Activated CD4-positive, CD25-positive, alpha-beta regulatory T cell treated with anti-CD3 and anti-CD28 coated beads, Interleukin-2, amount 50 U/mL, for 72 hours (primary cell): ENCODE data around the gene GSPT1.
"Not testable (repeated sequence)": the region's sequence is repeated elsewhere in the genome, so short reads cannot be mapped to it uniquely, and the experiment has no call there.

Experiments
- DNase-seq: peaks from one replicate; pipeline ENCODE4 v3.0.0; 2021

The GSPT1 gene

DNA sequence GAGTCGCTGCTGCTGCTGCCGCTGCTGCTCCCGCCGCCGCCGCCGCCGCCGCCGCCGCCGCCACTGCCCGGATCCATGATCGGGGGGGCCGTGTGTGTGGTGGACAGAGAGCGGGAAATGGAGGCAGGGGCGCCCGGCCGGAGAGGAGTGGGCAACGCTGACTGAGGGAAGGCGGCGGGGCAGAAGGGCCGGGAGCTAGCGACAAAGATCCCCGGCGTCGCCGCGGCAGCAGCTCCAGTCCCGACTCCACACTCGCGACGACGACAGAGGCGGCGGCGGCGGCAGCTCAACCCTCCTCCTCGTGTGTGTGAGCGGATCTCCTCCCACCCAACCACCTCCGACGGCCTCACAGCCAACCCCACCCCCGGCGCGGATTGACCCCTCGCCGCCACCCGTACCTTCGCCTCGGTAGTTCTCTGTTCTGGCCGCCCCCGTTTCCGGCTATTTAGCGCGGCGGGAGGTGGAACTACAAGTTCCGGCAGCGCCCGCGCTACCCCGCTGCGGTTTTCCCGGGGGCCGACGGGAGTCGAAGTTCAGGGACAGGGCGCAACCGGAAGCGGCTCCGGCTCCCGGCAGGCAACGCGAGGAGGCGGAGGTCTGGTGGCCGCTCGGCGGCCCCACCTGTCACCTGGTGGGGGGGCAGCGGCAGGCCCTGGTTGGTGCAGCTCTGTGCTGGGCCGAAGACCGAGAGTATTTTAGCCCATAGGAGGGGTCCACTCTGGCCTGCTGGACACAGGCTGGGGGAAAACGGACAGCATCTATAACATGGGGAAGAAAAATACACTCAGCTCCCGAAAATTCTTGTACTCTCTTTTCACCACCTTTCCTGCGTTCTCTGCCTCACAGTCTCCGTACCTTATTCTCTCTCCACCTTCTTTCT is at the start of gene GSPT1:
Gene GSPT1 (minus strand): TSS at position 313 of the 880 bp plus-strand sequence. CDS start 236 bp downstream, at position 77.
- DNase-seq, result peak; percentile 99

DNA sequence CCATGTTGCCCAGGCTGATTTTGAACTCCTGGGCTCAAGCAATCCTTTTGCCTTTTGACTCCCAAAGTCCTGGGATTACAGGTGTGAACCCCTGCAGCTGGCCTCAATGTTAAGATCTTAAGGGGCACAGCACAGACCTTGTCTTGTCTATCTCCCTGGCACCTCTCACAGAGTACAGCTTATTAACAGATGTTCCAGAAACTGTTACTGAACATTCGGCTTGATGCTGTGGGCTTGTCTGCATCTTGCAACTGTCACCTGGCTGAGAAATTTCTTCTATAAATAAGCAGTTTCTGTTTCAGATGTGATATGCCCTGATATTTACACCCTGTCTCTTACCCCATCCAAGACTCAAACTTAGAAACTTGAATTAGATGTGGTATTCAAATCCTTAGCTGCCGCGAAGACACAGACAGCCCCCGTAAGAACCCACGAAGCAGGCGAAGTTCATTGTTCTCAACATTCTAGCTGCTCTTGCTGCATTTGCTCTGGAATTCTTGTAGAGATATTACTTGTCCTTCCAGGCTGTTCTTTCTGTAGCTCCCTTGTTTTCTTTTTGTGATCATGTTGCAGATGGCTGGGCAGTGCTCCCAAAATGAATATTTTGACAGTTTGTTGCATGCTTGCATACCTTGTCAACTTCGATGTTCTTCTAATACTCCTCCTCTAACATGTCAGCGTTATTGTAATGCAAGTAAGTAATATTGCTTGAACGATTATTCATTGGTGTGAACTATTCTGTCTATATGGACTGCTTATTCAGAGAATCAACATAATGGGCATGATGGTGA is 49.2 kb upstream of the GSPT1 start, which contains the start of gene TNFRSF17:
Gene TNFRSF17 (plus strand): TSS at position 450 of the 791 bp plus-strand sequence. CDS start 115 bp downstream, at position 565.
- DNase-seq, result no peak

DNA sequence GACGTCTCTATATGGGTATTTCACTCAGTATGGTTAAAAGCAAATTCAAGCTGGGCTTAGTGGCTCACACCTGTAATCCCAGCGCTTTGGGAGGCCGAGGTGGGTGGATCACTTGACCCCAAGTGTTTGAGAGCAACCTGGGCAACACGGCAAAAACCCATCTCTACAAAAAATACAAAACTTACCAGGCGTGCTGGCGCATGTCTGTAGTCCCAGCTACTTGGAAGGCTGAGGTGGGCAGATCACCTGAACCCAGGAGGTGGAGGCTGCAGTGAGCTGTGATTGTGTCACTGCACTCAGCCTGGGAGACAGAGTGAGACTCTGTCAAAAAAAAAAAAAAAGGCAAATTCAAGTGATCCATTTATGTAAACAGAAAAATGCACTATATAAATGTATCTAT is 48.0 kb upstream of the GSPT1 start:
- no peak for DNase-seq

DNA sequence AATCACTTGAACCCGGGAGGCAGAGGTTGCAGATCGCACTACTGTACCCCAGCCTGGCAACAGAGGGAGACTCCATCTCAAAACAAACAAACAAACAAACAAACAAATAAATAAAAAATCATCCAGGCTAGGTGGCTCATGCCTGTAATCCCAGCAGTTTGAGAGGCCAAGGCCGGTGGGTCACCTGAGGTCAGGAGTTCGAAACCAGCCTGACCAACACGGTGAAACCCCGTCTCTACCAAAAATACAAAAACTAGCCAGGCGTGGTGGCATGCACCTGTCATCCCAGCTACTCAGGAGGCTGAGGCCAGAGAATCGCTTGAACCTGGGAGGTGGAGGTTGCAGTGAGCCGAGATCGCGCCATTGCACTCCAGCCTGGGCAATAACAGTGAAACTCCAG is 47.2 kb upstream of the GSPT1 start:
- DNase-seq, result not testable (repeated sequence)

DNA sequence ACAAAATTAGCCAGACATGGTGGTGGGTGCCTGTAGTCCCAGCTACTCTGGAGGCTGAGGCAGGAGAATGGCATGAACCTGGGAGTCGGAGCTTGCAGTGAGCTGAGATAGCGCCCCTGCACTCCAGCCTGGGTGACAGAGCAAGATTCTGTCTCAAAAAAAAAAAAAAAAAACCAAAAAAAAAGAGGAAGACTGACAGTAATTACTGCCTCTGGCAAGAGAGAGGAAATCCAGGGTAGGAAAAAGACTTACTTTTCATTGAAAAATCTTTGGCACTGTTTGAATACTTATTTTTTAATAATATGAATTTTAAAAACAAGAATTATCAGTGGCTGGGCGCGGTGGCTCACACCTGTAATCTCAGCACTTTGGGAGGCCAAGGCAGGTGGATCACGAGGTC is 46.7 kb upstream of the GSPT1 start:
- not testable (repeated sequence) for DNase-seq

DNA sequence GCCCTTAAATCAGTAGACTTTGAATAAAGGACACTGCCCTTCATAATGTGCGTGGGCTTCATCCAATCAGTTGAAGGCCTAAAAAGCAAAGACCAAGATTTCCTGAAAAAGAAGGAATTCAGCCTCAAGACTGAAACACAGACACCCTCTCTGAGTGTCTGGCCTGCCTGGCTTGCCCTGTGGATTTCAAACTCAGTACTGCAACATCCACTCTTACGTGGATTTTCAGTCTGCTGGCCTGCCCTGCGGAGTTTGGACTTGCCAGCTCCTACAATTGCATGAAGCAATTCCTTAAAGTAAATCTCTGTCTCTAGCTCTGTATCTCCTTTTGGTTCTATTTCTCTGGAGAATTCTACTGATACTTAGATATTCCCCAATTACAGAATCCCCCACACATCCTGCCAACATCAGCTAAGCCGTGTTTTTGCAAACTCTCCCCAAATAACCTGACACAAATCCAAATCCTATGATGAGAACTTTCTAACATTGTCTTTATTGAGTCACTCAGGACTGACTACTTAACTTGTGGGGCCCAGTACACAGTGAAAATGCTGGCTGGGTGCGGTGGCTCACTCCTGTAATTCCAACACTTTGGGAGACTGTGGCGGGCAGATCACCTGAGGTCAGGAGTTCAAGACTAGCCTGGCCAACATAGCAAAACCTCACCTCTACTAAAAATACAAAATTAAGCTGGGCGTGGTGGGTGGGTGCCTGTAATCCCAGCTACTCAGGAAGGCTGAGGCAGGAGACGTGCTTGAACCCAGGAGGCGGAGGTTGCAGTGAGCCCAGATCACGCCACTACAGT is 42.0 kb upstream of the GSPT1 start:
- no peak for DNase-seq

DNA sequence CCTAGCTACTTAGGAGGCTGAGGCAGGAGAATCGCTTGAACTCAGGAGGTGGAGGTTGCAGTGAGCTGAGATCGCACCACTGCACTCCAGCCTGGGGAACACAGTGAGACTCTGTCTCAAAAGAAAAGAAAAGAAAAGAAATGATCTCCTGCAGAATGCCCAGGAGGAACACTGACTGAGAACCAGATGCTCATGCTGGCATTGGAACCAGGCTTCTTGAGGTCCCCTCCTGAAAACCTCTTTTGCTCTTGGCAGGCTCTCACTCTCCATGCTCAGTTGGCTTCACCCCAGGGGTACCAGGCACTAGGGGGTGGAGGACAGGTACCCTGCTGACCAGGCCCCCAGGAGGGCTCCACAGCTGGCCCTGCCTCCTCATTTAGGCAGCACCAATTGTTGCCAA is 40.8 kb upstream of the GSPT1 start:
- DNase-seq, result no peak

DNA sequence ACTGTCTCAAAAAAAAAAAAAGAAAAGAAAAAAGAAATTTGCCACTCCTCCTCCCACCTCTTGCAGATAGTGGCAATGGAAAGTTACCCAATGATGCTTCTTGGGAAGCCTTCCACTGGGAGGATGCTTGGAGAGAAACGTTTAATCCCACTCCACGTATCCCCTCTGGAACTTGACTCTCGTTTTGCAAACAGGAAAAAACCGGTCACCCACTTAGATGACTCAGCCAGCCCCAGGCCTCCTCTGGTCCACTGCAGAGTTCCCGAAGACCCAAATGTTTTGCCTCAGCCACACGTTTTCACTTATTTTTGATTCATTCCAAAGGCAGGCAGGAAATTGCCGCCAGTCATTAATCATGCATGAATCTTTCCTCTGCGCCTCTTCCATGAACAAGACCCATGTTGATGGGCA is 40.0 kb upstream of the GSPT1 start:
- no peak for DNase-seq

DNA sequence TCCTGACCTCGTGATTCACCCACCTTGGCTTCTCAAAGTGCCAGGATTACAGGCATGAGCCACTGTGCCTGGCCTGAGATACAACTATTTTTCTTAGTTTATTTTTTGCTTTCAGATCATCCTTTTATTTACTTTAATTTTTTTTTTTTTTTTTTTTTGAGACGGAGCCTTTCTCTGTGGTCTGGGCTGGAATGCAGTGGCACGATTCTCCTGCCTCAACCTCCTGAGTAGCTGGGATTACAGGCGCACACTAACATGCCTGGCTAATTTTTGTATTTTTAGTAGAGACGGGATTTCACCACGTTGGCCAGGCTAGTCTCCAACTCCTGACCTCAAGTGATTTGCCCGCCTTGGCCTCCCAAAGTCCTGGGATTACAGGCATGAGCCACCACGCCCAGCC is 37.8 kb upstream of the GSPT1 start:
- not testable (repeated sequence) for DNase-seq

DNA sequence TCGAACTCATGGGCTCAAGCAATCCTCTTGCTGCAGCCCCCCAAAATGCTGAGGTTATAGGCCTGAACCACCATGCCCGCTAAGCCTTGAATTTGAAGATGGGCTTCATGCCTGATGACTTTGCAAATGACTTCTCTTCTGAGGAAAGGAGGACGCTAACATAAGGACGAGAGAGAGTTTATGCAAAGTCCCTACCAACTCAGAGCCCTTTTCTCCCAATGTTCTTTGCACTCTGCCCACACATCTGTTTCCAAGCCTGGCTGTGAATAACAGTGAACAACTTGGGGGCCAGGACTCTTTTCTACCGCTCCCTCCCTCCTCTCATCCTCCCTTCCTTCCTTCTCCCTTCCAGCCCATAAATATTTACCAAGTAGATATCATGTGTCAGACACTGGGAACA is 34.6 kb upstream of the GSPT1 start:
- no peak for DNase-seq

DNA sequence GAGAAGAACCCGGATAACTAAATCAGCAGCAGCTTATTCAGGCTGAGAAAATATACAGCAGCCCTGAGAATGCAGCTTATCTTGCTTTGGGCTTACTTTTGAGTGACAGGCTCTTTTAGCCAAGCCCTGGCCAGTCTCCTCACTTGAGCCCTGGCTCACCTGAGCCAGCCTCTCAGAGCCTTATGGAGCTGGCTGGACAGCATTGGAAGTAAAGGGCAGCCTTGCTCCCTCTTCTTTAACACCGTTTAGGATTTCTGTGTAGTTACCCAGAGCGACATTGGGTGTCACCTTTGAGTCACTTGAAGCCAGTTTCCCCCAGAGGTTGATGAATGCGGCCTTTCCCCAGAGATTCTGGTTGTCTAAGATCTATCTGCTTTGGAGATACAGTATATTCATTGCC is 33.8 kb upstream of the GSPT1 start:
- DNase-seq, result no peak

DNA sequence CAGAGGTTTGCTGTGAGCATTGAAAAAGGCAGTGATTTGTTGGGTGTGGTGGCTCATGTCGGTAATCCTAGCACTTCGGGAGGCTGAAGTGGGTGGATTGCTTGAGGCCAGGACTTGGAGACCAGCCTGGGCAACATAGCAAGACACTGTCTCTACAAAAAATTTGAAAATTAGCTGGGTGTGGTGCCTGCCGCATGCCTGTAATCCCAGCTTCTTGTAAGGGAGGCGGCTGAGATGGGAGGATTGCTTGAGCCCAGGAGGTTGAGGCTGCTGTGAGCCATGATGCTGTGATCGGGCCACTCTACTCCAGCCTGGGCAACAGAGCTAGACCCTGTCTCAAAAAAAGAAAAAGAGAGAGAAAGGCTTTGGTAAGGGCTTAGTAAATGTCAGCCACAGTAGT is 33.1 kb upstream of the GSPT1 start:
- no peak for DNase-seq

DNA sequence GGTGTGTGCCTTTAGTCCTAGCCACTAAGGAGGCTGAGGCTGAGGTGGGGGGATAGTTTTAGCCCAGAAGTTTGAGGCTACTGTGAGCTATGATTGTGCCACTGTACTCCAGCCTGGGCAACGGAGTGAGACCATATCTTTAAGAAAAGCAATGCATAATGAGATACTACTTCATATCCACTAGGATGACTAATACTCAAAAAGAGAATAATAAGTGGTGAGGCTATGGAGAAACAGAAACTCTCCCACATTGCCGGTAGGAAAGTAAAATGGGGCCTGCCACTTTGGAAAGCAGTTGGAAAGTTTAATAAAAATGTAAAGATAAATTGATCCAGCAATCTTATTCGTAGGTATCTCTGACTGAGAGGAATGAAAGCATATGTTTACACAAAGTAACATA is 30.7 kb upstream of the GSPT1 start:
- DNase-seq, result no peak

DNA sequence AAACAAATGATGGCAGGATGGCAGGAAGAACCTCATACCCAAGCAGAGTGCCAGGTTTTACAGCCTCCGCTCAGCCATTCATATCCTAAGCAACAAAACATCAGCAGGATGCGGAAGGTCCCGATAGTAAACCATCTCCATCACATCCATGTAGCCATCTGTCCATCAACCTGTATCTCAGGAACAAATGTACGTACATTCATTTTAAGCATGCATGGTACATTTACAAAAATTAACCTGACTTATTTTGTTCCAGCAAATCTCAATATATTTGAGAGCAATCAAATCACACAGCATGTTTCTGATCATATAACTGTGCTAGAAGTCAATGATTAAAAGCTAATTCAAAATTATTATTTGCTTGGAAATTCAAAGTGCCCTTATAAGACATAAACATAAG is 26.2 kb upstream of the GSPT1 start, which contains the start of gene NPIPB2:
Gene NPIPB2 (minus strand): TSS at position 101 of the 400 bp plus-strand sequence. CDS start 0 bp downstream, at position 101.
- DNase-seq, result not testable (repeated sequence)

DNA sequence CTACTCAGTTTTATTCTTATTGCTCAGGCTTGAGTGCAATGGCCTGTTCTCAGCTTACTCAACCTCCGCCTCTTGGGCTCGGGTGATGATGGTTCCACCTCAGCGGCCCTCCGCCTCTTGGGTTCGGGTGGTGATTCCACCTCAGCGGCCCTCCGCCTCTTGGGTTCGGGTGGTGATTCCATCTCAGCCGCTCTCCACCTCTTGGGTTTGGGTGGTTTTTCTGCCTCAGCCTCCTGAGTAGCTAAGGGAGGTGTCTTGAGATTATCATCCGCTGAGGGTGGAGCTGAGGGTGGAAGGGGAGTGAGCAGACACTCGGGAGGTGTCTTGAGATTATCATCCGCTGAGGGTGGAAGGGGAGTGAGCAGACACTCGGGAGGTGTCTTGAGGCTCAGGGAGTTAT is 11.6 kb upstream of the GSPT1 start:
- not testable (repeated sequence) for DNase-seq

DNA sequence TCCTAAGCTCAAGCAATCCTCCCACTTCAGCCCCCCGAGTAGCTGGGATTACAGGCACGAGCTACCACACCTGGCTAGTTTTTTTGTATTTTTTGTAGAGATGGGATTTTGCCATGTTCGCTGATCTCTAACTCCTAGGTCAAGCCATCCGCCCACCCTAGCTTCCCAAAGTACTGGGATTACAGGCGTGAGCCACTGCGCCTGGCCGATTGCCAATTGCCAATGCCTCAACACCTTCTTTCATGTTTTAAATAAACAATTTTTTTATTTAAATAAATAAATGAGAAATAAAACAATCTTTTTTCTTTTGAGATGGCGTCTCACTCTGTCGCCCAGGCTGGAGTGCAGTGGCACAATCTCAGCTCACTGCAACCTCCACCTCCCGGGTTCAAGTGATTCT is 8.3 kb upstream of the GSPT1 start:
- DNase-seq, result not testable (repeated sequence)

DNA sequence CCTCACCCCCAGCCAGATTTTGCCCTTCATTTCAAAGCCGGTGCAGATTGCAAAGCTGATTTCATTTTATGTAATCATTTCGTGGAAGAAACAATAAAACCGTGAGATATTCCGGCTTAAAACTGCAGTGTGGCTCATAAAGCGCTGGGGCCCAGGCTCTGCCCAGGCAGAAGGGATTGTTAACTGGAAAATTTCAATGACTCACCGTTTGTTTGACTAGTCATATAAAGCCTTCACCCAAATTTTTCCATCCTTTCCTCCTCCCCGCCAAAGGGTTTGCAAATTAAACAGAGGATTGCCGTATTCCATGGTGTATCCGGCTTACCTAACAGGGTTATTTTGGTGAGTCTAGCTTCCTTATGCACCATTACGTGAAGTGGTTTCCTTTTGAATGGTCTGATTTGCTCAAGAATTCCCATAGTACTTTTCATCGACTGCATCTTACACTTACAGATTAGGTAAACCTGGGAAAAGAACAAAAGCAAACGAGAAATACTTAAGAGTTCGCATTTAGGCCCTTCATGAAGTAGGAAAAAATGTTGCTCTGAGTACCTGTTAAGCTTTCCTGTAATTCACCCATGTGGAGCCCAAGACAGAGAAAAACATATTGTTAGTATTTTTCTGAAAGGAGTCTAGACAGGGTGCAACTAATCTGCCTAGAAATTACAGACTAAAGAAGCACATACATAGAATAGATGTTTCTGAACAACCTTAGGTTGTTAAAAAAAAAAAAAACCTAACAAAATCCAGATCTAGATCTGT is 949 bp upstream of the GSPT1 start:
- no peak for DNase-seq

DNA sequence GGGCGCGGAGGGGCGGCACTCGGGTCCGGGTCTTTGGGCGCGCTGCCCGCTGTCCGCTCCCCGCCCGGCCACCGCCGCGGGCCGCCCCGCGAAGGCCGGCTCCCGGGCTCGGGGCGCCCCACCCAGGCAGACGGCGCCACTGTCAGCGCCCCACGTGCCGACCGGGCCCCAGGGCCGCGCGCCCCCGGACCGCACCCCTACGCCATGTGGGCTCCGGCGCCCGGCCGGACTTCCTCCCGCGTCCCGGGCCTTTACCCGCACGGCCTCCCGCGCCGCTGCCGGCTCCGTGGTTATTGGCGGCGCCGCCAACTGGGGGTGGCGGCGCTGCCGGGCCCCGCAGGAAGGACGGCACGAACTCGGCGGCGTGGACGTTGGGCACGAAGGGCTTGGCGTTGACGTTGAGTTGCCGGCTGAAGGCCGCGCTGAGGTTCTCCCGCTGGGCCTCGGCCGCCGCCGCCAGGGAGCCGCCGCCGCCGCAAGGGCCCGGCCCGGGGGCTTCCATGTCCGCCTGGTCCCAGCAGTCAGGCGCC is 577 bp downstream of the GSPT1 start:
- DNase-seq, result peak; percentile 57

DNA sequence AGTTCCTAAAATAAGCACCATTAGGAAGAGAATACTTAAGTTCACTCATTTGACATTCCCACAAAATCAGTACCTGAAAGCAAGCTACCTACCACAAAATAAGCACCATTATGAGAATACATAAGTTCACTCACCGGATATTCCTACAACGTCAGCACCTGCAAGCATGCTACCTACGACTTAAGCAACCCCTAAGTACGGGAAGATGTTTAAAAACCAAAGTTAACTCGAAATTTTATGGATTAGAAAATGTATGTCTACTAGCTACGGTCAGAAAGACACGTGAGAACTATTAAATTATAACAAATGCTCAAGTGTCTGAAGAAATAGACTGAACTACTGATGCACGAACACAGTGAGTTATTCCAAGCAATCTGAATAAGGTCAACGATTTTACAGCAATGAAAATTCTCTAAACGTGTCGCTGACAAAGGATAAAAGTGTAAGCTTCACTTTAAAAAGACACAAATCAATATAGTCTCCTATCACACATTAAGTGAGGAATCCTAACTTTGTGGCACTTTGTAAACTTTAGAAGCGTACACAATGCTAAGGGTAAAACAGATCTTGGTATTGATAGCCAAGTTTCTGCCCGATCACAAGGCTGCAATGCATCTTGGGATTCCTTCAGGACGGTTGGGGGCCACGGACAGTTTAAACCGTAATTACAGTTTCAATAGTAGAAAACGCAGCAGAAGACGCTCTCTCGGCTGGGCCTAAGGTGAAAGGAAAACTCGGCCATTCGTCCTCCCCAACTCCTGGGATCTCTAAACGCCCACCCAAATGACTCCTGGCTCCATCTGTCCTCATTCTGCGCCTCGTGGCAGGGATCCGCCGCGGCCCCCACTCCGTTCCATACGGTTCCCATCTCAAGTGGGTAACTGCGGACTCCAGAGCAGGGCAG is 1.3 kb downstream of the GSPT1 start:
- DNase-seq, result peak; percentile 31

DNA sequence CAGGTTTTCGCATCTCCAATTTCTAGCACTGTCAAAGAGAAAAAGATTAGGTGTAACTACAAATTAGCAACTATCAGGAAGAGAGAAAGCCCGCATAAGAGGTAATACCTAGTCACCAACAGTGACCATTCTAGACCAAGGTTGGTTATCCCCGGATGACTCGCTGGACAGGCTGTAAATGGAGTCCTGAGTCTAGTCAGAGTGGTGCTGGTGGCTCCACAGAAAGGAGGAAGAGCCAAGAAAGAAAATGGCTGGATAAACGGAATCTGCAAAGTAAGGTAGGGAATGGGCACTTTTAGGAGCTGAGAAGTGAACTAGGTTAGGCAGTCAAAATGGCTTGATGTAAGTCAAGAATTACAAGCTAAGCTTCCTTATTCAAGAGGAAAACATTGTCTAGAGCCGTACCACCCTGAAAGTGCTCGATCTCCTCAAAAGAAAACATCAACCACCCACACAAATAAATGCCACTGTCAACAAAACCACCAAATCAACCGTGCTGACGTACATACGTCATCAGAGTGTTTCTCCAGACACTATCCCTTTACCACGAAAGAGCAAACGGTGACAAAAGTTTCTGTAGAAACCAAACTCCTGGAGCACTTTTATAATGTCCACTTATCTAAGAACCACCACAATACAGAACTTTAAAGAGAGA is 2.2 kb downstream of the GSPT1 start:
- no peak for DNase-seq
